Brain microvascular endothelial cell (primary cell): ENCODE measurements around the gene CPA3.

Source experiments
- DNase-seq: peaks from one replicate; pipeline ENCODE4 v3.0.0-alpha.2; 2020
- H3K27ac ChIP-seq: fragments of 250-450 bp; sonication (Bioruptor Pico); 2 replicates; pipeline ENCODE4 v1.5.1; 2020; ENCODE audit warnings: mild to moderate bottlenecking, moderate library complexity
- H3K27me3 ChIP-seq: fragments of 250-450 bp; sonication (Bioruptor Pico); replicated peaks from 2 replicates; pipeline ENCODE4 v1.5.1; 2020; ENCODE audit warnings: mild to moderate bottlenecking
- H3K36me3 ChIP-seq: fragments of 250-450 bp; sonication (Bioruptor Pico); replicated peaks from 2 replicates; pipeline ENCODE4 v1.5.1; 2020; ENCODE audit warnings: mild to moderate bottlenecking
- H3K4me3 ChIP-seq: 2 replicates; pipeline ENCODE4 v1.5.1; 2011; ENCODE audit warnings: low read depth, mild to moderate bottlenecking, control low read depth, low read length, moderate library complexity
- in situ Hi-C: cut with HindIII; loops from 2 replicates; pipeline ENCODE4 v1.10.0; 2017; ENCODE audit warnings: low sequenced_read_pairs, low pct_ligation_motif_present
- TF ChIP-seq, protein P1 (sequence below): IDR thresholded peaks from 2 replicates; pipeline ENCODE4 v1.5.1; 2011; ENCODE audit warnings: low read depth, mild to moderate bottlenecking, moderate library complexity, low read length, control low read depth, inconsistent platforms; ENCODE audit errors: missing control alignments

Gene CPA3, protein sequence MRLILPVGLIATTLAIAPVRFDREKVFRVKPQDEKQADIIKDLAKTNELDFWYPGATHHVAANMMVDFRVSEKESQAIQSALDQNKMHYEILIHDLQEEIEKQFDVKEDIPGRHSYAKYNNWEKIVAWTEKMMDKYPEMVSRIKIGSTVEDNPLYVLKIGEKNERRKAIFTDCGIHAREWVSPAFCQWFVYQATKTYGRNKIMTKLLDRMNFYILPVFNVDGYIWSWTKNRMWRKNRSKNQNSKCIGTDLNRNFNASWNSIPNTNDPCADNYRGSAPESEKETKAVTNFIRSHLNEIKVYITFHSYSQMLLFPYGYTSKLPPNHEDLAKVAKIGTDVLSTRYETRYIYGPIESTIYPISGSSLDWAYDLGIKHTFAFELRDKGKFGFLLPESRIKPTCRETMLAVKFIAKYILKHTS

DNA sequence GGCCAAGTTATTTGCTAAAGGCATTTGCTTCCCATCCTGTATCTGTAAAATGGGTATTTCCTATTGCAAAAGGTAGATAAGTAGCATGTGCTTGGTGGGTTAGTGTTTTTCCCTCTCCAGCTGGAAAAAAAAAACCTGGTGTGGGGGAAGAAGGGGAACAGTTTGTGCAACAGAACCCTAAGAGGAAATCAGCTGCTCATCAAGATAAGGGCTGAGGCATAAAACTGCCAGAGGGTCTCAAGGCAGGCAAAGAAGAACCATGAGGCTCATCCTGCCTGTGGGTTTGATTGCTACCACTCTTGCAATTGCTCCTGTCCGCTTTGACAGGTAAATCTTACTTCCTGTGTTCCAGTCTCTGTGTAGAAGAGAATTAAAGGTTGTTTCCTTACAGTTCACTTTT is at the start of gene CPA3:
CPA3 (plus strand) TSS at position 248 of the 400 bp plus-strand sequence; CDS start at position 260, 12 bp downstream.
- H3K27me3 ChIP-seq = no peaks in the 10 kb centered on the region
- H3K27ac ChIP-seq = no peak within 1 kb of the TSS
- TF ChIP-seq, protein P1, sequence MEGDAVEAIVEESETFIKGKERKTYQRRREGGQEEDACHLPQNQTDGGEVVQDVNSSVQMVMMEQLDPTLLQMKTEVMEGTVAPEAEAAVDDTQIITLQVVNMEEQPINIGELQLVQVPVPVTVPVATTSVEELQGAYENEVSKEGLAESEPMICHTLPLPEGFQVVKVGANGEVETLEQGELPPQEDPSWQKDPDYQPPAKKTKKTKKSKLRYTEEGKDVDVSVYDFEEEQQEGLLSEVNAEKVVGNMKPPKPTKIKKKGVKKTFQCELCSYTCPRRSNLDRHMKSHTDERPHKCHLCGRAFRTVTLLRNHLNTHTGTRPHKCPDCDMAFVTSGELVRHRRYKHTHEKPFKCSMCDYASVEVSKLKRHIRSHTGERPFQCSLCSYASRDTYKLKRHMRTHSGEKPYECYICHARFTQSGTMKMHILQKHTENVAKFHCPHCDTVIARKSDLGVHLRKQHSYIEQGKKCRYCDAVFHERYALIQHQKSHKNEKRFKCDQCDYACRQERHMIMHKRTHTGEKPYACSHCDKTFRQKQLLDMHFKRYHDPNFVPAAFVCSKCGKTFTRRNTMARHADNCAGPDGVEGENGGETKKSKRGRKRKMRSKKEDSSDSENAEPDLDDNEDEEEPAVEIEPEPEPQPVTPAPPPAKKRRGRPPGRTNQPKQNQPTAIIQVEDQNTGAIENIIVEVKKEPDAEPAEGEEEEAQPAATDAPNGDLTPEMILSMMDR = no peak
- no peaks in the 10 kb centered on the region for H3K36me3 ChIP-seq
- in situ Hi-C loops = no loop called here
- no peak within 1 kb of the TSS for H3K4me3 ChIP-seq
- no peak for DNase-seq

DNA sequence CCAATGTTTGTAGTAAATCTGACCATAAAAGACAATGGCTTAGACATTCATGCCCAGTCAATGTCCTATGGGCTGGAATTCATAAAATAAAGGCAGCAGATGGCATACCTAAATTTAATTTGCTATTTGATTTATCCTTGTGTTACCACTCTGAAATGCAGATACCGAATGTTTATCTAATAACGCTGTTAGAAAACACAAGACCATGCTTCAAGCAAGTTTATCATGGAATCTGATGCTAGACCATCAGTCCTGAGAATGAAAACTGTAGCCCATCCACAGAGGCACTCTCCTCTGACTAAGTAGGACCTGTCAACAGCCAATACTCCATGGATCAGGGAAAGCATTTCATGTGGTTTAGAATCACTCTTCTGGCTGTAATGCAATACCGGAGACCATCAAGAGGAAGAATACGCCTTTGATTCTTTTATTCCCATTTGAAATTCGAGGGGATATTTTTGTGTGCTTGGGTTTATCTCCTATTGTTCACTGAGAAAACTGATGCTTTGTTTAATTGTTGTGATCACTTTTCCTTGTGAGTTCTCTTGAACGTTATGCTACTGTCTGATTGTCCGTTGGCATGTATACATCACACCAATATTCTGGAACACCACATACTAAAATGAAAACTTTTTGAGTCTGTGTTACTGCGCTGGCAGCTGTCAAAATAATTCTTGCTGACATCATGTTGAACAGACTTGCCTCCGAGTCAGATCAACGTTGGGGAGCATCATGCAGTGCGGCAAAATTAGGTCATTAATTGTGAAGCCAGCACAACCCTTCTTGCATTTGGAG is 49.6 kb upstream of the CPA3 start:
- in situ Hi-C loops = no loop called here
- TF ChIP-seq, protein P1 = no peak
- Histone ChIP-seq H3K27ac (no peak overlapping the region), H3K4me3 (no peak overlapping the region), H3K36me3 (no peaks in the 10 kb centered on the region), H3K27me3 (no peaks in the 10 kb centered on the region)
- DNase-seq = no peak

DNA sequence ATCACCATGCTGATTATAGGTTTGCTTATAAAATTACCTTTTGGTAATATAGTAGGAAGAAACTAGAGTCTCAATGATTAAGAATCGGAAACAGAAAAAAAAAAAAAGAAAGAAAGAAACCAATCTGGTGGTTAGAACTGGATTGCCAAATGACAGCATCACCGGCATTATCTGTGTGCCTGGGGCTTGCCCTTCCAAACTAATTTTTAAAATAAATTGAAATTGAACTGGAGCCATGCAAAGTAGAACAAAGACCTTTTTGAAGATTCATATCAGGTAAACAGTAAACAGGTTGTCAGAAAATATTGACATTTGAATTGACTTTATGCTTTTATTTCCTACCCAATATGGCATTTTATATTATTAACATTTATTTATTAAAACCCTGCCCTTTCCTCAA is 48.7 kb upstream of the CPA3 start:
- no peaks in the 10 kb centered on the region for H3K36me3 ChIP-seq
- no peaks in the 10 kb centered on the region for H3K27me3 ChIP-seq
- H3K27ac ChIP-seq = no peak overlapping the region
- in situ Hi-C loops = no loop called here
- TF ChIP-seq, protein P1 = no peak
- DNase-seq = no peak
- H3K4me3 ChIP-seq = no peak overlapping the region

DNA sequence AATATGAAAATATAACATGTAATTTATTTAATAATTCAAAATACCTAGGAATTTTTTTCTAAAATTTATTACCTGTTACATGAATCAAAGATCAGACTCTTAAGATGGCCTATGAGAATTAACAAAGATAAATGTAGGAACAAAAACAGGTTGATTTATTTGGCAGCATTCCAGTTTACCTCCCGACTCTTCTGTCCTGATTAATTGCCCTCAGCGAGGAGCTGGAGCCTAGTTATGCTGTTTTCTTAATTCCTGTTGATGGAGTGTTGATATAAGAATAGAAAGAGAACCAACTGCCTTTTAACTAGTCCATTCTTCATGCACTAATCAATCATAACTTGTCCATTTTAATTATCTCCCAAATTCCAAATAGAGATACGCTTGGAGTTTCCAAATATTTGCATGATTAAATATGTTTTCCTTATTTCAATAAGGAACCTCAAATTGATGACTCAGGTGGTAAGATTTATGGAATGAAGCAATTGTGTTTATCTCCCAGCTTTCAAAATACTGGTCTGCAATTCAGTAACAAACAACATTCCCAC is 48.0 kb upstream of the CPA3 start:
- in situ Hi-C loops = no loop called here
- H3K27me3 ChIP-seq = no peaks in the 10 kb centered on the region
- DNase-seq = no peak

DNA sequence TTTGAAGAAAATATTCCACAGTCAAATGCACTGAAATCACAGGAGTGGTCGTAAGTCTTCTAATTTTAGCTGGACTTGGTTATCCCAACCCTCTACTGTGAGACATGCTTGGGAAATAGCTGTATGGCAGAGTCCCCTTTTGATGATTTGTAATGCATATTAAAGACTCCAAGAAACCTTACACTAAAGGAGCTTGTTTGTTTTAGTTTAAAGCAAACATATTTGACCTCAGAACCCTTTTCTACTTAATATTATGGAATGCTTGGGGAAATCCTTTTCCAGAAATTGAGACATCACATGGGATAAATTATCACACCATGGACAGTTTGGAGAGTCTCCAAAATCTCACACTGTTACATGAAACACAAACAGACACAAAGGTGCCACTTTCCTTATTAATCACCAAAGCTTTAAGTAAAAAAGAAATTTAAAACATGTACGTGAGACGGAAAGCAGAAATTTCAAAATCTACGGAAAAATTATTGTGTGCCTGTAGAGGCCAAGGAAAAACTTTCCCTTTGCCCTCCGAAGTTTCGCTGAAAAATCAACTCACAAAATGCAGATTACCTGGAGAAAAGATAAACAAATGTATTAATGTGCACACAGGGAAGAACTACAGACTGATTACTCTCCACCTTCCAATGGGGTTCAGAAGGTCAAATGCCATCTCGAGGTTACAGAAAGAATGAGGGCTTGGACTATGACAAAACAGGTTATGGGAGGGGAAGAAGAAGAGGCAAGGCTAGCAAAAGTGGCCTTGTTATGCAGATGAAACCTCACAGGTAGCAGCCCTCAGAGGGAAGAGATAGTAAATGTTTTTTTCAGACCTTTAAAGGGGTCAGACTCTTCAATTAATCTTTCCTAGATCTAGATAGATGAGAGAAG is 44.5 kb upstream of the CPA3 start:
- in situ Hi-C loops = no loop called here
- no peak overlapping the region for H3K4me3 ChIP-seq
- no peak for DNase-seq
- H3K27me3 ChIP-seq = no peaks in the 10 kb centered on the region
- no peak overlapping the region for H3K27ac ChIP-seq
- TF ChIP-seq, protein P1 = no peak
- no peaks in the 10 kb centered on the region for H3K36me3 ChIP-seq

More for the DNA sequence above, 48.0 kb upstream of the CPA3 start:
- Histone ChIP-seq H3K36me3 (no peaks in the 10 kb centered on the region), H3K4me3 (no peak overlapping the region), H3K27ac (no peak overlapping the region)
- TF ChIP-seq, protein P1 = no peak
